GM10847 (cell line): Measurements from ENCODE around the gene SYT12.

Experiments
- POLR2A ChIP-seq: IDR thresholded peaks from 2 replicates; pipeline ENCODE4 v1.6.1; 2011; ENCODE audit not compliant: insufficient read length; ENCODE audit errors: extremely low read depth

The SYT12 gene

GRCh38 chr11:67034350-67034749 is 11.4 kb downstream of the SYT12 start:
- TF ChIP-seq POLR2A: no peak

- TF ChIP-seq POLR2A: no peak
Observed at GRCh38 chr11:67040147-67040546, 17.2 kb downstream of the SYT12 start.

DNA sequence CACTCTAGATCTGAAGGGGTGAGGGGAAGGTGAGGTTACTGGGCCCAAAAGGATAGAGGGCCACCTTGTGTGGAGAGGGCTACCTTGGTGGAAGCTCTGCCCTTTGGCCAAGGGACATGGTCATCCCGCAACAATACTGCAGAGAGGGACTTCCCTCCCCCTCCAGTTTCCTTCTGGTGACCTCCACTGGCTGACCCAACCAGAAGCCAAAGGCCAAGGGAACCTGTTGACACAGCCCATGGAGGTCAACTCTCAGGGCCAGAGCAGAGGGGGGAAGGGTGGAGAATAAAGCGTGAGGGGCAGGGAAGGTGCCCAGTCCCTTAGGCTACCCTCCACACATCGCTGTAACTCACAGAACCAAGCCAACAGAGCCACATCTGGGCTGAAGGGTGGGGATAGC is 18.7 kb downstream of the SYT12 start:
- TF ChIP-seq POLR2A: no peak

GRCh38 chr11:67043572-67044349 is 20.8 kb downstream of the SYT12 start:
- TF ChIP-seq POLR2A: no peak

DNA sequence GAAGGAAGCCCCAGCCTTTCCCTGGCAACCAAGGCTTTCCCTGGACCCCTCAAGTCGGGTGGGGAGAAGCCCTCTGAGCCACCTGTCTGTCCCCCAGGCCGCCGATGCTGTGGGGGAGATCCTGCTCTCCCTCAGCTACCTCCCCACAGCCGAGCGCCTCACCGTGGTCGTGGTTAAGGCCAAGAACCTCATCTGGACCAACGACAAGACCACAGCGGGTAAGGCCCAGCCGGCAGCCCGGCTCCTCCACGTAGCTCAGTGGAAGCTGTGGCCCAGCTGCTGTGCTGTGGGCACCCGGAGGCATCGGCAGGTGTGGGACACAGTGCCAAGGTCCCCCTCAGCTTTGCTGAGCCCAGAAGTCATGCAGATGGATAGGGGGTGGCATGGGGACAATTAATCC is 21.6 kb downstream of the SYT12 start:
- TF ChIP-seq POLR2A: no peak

GRCh38 chr11:67045314-67045713 is 22.4 kb downstream of the SYT12 start:
- no peak for TF ChIP-seq POLR2A

GRCh38 chr11:67048515-67049130 is 25.7 kb downstream of the SYT12 start:
- no peak for TF ChIP-seq POLR2A

DNA sequence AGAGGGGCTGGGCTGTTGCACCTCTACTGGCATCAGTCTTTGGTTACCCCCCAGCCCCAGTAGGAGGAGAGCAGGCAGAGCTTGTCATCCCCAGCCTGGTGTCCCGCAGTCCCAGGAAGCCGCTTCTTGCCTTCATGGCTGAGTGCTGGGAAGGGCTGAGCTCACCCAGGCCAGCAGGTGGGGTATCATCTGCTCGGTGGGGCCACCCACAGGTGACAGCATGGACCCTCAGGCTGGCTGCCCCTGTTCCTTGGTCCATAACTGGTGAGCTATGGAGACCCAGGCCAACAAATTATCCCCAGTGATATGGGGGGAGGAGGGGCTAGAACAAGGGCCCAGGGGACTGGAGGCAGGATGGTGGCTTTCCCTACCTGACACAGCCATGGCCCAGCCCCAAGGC is 27.2 kb downstream of the SYT12 start:
- no peak for TF ChIP-seq POLR2A

DNA sequence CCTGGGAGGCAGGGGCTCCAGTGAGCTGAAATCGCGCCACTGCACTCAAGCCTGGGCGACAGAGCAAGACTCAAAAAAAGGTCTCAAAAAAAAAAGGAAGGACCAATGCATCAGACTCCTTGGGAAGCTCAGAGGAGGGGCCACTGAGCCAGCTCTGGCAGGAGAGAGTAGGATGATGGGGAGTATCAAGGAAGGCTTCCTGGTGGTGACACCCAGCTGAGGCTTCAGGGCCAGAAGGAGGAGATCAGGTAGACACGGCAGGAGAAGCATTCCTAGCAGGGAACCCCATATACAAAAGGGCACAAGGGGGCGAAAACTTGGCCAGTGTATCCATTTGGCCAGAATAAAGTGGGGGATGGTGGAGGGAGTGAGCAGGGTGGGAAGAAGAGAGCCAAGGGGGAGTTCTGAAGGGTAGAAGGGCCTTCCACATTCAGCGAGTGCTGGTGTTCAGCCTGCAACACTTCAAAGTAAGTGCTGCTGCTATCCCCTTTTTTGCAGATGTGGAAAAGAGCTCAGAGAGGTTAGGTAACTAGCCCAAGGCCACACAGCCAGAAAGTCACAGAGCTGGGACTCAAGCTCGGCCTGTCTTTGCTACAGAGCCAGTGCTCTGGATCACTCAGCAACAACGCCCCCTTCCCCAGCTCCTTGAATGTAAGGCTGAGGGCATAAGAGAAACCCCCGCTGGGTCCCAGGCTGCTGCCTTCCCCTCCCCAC is 28.4 kb downstream of the SYT12 start:
- no peak for TF ChIP-seq POLR2A

GRCh38 chr11:67051945-67052488 is 29.1 kb downstream of the SYT12 start:
- TF ChIP-seq POLR2A: no peak

- TF ChIP-seq POLR2A: no peak
Observed at GRCh38 chr11:67052891-67053290, 30.0 kb downstream of the SYT12 start.

DNA sequence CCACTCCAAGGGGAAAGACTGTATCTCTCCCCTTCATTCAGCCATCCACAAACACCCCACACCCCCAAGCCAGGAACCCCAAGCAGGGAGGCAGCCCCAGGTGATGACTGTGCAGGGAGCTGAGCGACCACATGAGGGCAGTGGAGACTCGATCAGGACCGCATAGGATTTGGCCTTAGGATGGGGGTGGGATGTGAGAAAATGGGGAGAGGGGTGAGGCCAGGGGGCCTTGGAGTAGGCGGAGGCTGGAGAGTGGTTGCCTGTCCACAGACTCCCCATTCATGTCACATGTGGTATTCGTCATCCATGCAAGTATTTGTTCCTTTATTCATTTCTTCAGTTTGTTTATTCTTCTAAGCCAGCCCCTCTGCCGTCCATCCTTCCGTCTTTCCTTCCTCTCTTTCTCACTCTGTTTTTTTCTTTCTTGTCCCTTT is 31.0 kb downstream of the SYT12 start:
- TF ChIP-seq POLR2A: no peak

DNA sequence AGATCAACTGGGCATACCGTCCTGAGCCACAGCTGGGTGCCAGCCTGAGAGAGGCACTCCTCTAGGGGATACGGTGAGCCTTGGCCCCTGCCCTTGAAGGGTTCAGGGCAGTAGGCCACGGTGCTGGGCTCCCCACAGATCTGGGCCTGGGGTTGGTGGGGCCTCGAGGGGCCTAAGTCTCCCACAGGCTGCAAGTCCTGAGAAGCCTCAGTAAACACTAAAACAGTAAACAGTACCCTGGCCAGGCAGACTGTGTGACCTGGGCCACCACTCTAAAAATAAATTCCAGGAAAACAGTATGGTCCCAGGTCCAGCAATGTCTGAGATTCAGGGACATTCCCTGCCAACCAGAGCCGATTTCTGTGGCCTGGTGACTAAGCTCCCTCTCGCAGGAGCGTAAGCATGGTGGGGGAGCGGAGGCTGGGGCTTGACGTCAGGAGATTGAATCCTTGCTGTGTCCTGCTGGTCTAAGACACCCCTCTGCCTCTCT is 31.5 kb downstream of the SYT12 start:
- no peak for TF ChIP-seq POLR2A

DNA sequence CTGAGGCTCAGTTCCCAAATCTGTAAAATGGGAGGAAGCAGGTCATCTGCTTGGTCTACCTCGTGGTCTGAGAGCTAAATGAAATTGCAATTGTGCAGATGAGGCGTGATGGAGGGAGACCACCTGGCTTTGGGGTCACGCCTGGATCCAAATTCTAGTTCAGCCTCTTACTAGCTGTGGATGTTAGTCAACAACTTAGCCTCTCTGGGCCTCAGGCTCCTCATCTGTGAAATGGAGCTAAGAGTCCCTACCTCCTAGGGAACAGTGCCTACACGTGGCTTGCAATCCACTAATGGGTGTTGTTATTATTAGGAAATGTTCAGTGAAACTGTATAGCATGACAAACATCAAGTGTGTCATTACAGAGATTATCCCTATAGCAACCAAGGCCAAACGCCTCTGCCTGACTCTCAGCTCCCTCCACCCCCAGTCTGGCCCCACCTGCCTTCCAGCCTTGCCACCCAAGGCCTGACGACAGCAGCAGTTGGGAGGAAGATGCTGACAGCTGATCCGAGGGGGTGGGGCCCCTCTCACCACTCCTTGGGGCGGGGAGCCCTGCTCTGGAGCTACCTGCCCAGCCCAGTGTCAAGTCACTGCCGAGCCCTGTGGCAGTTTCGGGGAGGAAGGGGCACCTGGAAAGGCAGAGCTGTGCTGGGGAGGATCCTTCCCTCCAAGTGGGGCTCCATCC is 32.0 kb downstream of the SYT12 start:
- no peak for TF ChIP-seq POLR2A

DNA sequence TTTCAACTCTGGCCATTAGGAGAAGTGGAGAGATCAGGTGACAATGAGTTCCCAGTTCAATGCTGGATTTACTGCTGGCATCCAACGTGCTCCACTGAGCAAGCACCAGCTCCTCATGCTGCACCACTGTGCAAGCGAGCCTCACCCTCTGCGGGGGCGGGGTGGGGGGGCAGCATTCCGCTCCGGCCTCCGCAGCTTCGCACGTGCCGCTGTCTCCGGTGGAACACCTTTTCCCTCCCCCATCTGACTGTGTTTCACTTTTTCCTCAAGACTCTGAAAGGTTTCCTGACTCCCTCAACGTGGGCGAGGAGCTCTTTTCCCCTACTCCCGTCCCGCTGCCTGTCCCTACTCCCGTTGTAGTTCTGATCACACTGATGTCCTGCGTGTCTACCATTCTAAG is 32.9 kb downstream of the SYT12 start:
- no peak for TF ChIP-seq POLR2A
